HG03460 (cell line): ENCODE results near the gene CDH13.

Source experiments
- ATAC-seq: cut with Tn5 transposase; IDR thresholded peaks from one replicate; pipeline ENCODE4 v1.9.1; 2021; ENCODE audit not compliant: unreplicated experiment

CDH13 gene

GRCh38 chr16:83586461-83587200, 959.9 kb downstream of the CDH13 start:
- no peak for ATAC-seq

DNA sequence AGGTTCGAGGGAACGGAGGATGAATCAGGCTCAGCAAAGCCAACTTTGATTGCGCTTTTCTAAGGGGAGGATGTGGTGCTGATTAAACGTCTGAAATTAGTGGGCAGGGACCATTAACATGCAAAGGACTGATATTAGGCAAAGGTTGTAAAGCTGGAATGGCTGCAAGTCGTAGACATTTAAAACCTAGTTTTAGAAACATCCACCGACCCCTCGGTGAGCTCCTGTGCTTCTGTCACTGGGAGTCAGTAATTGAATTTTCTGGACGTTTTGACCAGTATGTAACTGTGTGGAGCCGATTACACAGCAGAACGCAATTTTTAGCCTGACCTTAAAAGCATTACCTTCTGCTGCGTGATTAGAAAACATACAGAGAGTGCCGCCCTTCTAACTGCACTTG, 960.4 kb downstream of the CDH13 start:
- ATAC-seq: no peak

DNA sequence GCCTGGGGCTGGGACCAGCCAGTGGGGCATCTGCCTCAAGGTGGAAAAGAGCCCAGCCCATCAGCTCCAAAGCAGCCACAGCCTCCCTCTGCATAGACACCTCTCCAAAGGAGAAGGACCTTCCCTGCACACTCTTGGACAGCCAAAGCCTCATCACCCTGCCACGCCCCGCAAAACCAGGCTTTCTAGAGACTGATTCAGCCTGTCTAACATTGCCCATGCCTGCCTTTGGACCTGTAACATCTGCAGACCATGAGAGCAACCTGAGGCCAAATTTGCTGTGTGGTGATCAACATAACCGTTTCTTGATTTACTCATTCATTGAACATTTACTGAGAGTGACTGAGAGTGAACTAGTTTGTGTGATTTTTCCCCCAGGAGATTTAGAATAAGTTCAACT, 961.3 kb downstream of the CDH13 start:
- no peak for ATAC-seq

DNA sequence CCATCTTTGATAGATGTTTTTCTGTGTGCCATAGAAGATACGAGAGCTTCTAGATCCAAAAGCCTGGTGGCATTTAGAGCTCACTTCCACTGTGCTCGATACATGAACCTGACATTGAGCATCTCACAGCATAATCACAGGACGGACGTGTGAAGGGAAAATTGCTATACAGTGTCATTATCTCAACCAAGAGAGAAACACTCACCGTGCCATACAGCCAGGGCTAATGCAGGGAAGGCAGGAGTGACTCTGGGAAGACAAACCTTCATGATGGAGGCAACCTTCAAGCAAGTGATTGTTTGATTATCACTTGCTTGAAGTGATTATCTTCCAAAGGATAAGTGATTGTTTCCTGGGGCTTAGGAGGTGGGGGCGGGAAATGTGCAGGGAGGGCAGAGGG, 962.8 kb downstream of the CDH13 start:
- ATAC-seq: no peak

- no peak for ATAC-seq
Measured at GRCh38 chr16:83592778-83593177, 966.0 kb downstream of the CDH13 start.

DNA sequence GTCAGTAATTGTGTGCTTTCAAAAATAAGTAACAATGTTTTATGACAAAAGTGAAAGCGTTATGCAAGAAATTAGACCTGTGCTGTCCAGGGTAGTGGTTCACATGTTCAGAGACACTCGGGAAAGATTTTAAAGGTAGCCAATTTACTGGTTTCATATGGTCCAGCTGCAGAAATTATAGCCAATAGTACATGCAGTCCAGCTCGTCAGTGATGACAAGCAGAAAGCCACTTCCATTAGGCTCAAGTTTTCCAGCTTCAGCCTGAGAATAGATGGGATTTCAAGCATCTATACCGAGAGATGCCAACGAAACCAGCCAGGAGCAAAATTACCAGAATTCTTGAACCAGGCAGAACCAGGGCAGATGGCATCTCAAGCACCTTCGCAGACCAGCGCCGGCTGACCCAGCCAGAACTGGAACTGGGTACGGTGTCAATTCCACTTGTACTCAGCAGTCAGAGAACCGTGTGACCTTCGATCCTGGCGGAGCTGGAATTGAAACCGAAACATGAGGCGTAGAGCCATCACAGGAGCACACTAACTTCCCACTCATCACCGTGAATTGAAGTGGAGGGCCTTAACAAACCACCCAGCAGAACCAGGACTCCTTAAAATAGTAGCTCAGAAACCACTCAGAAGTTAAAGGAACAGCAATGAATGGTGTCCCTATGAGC, 973.2 kb downstream of the CDH13 start:
- no peak for ATAC-seq

GRCh38 chr16:83602761-83603722, 976.3 kb downstream of the CDH13 start:
- no peak for ATAC-seq

DNA sequence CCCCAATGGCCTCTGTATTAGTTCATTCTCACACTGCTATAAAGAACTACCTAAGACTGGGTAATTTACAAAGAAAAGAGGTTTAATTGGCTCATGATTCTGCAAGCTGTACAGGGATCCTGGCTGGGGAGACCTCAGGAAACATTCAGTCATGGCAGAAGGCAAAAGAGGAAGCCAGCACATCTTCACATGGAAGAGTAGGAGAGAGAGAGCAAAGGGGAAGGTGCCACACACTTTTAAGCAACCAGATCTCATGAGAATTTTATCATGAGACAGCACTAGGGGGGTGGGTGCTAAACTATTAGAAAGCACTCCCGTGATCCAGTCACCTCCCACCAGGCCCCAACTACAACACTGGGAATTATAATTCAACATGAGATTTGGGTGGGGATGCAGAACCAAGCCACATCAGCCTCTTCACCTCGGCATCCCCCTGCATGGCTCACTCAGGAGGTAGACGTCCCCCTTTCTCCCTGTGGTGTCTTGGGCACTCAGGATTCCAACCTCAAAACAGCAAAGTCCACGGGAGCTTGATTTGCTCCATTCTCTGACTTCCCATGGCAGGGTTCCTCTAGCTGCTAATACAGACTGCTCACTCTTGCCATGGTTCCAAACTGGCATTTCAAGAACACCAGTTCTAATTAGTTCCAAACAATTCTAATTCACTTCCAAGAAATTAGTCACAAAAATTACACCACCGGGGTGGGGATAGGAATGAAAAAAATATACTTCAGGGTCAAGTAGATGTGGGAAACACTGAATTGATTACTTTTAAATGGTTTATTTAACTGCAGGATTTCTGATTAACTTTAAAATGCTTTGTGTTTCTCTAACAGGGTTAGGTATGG, 977.2 kb downstream of the CDH13 start:
- ATAC-seq: no peak

- no peak for ATAC-seq
Measured at GRCh38 chr16:83606486-83607030, 979.8 kb downstream of the CDH13 start.

DNA sequence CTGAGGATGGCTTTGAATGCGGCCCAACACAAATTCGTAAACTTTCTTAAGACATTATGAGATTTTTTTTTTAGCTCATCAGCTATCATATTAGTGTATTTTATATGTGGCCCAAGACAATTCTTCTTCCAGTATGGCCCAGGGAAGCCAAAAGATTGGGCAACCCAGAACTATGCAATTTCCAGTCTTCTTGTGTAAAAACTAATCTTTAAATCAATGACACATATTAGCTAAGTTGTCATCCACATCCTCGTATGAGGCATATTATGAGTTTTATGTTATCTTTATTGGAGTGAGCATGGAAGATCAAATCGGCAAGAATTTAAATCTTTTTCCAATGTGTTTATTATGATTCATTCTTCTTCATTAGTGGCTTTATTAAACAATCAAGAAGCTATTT, 982.4 kb downstream of the CDH13 start:
- no peak for ATAC-seq

- no peak for ATAC-seq
Measured at GRCh38 chr16:83615141-83615952, 988.6 kb downstream of the CDH13 start.

- no peak for ATAC-seq
Measured at GRCh38 chr16:83615953-83616350, 989.2 kb downstream of the CDH13 start.

- no peak for ATAC-seq
Measured at GRCh38 chr16:83619381-83620150, 992.8 kb downstream of the CDH13 start.

DNA sequence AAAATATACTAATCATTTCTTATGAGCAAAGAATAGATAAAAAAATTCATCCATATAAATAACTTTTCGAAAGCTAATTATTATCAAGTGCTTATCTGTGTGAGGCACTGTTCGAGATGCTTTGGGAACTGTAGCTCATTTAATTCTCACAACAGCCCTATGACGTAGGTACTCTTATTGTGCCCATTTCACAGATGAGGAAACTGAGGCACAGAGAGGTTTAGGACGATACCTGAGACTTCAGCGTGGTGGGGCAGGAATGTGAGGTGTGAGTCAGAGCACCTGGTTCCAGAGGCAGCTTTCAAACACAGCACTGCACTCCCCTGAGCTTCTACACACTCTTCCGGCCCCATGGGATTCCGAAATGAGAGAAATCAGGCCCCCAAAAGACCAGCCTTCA, 995.2 kb downstream of the CDH13 start:
- no peak for ATAC-seq

- ATAC-seq: no peak
Measured at GRCh38 chr16:83623091-83623730, 996.4 kb downstream of the CDH13 start.

DNA sequence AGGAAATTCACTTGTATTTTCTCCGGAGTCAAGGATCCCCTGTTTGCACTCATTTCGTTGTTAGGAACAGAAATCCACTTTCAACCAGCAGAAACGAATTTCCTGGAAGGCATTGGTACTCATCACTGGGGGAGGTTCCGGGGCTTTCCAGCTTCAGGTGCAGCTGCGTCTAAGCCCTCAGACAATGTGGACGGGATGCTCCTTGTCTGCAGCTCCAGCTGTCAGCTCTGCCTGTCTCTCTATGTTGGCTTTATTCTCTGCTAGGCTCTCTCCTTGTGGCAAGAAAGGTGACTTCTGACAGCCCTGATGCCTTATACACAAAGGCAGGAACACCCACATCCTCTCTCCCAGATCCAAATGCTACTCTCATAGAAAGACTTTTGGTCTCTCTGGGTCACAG, 997.1 kb downstream of the CDH13 start:
- no peak for ATAC-seq

GRCh38 chr16:83624429-83625120, 997.8 kb downstream of the CDH13 start:
- ATAC-seq: no peak

DNA sequence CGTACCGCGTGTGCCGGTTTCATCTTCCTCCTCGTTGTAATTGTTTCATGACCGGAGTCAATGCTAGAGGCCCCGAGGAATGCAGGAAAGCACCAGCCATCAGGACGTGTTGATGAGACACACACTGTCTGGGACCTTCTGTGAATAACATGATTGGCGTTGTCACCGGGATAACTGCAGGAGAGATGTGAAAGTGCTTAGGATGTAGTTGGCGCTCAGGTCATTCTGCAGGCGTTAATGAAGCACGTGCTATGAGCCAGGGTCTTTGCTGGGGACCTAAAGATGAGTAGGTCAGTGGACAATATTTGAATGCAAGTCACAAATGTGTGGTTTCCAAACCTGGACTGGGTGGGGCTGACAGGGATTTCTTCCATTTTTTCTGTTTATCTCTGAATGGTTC, 999.4 kb downstream of the CDH13 start:
- no peak for ATAC-seq
